Thymus (tissue), 11 donors: Measurements from ENCODE around the gene ATP2B2. TPM values are rescaled to one million over a fixed set of nuclear protein-coding genes. Genes with fewer than 3 reads are reported as not detected.

Experiments
- DNase-seq, 9 donors: peaks; one replicate each; pipeline ENCODE4 v3.0.0-alpha.2; 2013; ENCODE audit warnings: low spot score in 9 of 9, low read depth in 6 of 9, missing footprints in 1 of 9
- H3K27ac ChIP-seq, 2 donors: one replicate each; pipeline ENCODE4 v1.5.1; 2013; ENCODE audit warnings: control low read depth in 1 of 2, low read depth in 1 of 2, low read length in 1 of 2, mild to moderate bottlenecking in 1 of 2, moderate library complexity in 1 of 2
- H3K27me3 ChIP-seq, 2 donors: one replicate each; pipeline ENCODE4 v1.5.1; 2013; ENCODE audit warnings: low read length in 1 of 2; ENCODE audit not compliant: control insufficient read depth in 2 of 2, insufficient read depth in 1 of 2
- H3K36me3 ChIP-seq, 2 donors: one replicate each; pipeline ENCODE4 v1.5.1; 2013; ENCODE audit warnings: low read length in 1 of 2, mild to moderate bottlenecking in 1 of 2, moderate library complexity in 1 of 2; ENCODE audit not compliant: control insufficient read depth in 2 of 2, insufficient read depth in 2 of 2
- H3K4me1 ChIP-seq, 2 donors: one replicate each; pipeline ENCODE4 v1.5.1; 2013; ENCODE audit warnings: low read length in 2 of 2; ENCODE audit not compliant: control insufficient read depth in 2 of 2, insufficient read depth in 2 of 2
- H3K4me3 ChIP-seq, 2 donors: one replicate each; pipeline ENCODE4 v1.5.1; 2013; ENCODE audit warnings: low read length in 2 of 2, control low read depth in 1 of 2, mild to moderate bottlenecking in 1 of 2
- H3K9me3 ChIP-seq, 2 donors: one replicate each; pipeline ENCODE4 v1.5.1; 2013; ENCODE audit warnings: low read length in 1 of 2, mild to moderate bottlenecking in 1 of 2; ENCODE audit not compliant: control insufficient read depth in 2 of 2, insufficient read depth in 1 of 2
- WGBS: extraction: QIAGEN DNeasy Blood & Tissue Kit; methylation state at CpG from one replicate; pipeline ENCODE4 v1.1.7; 2013; 5-methylcytosine and 5-hydroxymethylcytosine counted together
- polyA plus RNA-seq: library from polyadenylated mRNA; stranded (reverse); fragments of 200-250 nt; gene quantifications from one replicate; pipeline ENCODE4 v1.2.3, GENCODE V29; 2013
- total RNA-seq: library from RNA; stranded (reverse); fragments of 120-200 nt; gene quantifications from one replicate; pipeline ENCODE4 v1.2.4, GENCODE V29; 2013
- donor health status: healthy.

ATP2B2 gene
- total and polyA plus RNA-seq, 2 donors, result 0.19 to 0.34 TPM

DNA sequence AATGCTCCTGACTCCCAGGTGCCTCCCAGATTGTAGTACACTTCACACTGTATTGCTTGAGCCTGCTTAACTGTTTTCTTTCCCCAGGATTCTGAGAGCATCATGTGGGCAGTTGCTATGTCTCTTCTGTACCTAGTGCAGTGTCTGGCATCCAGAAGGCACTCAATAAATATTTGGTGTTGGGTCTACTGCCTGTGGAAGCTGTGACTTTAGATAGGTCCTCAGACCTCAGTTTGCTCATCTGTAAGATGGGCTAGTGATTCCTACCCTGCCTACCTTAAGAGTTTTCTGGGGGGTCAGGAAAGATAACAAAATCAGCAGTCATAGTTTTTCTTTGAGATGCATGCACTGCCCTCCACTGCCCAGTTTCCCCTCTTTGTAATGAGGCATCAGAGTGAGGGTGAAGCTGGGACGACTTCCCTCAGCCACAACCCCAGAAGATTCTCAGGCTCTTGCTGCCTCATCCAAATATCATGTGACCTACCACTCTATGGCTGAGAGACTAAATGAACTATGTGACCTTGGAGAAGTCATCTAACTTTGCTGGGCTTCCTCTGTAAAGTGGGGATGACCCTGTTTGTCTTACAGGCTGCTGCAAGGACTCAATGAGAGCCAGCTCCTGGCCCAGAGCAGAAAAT is 50.4 kb downstream of the ATP2B2 start:
- H3K4me3 ChIP-seq, result no peak overlapping the region
- peaks cover 0 to 2% of the 10 kb centered on the region in 2 donors for H3K9me3 ChIP-seq
- no peaks in the 10 kb centered on the region for H3K36me3 ChIP-seq
- WGBS, result 0% methylated on average over 1 of the region's 1 CpG
- no peak for DNase-seq
- no peaks in the 10 kb centered on the region for H3K4me1 ChIP-seq
- no peak overlapping the region for H3K27ac ChIP-seq
- peaks cover 0 to 8% of the 10 kb centered on the region in 2 donors for H3K27me3 ChIP-seq

DNA sequence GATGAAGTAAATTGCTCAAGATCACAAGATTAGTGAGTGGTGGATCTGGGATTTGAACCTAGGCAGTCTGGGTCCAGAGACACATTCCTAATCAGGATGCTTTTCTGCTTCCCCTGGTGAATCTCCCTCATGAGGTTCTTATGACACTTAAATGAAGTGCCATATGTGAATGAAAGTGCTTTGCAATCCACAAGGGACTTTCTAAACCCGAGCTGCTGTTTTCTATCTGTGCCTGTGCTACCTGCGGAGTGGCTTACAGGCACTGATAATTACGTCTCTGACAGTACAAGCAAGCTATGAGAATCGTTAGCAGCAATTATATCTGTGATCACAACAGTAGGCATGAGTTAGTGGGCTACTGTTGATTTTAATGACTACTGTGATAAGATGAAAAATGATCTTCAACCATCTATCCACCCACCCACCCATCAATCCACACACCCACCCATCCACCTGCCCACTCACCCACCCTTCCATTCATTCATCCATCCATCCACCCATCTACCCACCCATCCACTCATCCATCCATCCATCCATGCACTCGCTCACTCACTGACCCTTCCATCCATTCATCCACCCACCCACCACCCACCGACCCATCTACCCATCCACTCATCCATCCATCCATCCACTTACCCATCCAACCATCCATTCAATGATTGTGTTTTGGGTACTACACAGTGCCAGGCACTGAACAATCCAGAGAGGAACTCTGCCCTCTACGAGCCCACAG is 51.8 kb downstream of the ATP2B2 start:
- H3K9me3 ChIP-seq, result no peaks in the 10 kb centered on the region
- H3K36me3 ChIP-seq, result no peaks in the 10 kb centered on the region
- WGBS, result 70% methylated on average over 7 of the region's 7 CpGs
- H3K4me1 ChIP-seq, result no peaks in the 10 kb centered on the region
- DNase-seq, result no peak
- no peak overlapping the region for H3K27ac ChIP-seq
- peaks cover 0 to 10% of the 10 kb centered on the region in 2 donors for H3K27me3 ChIP-seq
- H3K4me3 ChIP-seq, result no peak overlapping the region

DNA sequence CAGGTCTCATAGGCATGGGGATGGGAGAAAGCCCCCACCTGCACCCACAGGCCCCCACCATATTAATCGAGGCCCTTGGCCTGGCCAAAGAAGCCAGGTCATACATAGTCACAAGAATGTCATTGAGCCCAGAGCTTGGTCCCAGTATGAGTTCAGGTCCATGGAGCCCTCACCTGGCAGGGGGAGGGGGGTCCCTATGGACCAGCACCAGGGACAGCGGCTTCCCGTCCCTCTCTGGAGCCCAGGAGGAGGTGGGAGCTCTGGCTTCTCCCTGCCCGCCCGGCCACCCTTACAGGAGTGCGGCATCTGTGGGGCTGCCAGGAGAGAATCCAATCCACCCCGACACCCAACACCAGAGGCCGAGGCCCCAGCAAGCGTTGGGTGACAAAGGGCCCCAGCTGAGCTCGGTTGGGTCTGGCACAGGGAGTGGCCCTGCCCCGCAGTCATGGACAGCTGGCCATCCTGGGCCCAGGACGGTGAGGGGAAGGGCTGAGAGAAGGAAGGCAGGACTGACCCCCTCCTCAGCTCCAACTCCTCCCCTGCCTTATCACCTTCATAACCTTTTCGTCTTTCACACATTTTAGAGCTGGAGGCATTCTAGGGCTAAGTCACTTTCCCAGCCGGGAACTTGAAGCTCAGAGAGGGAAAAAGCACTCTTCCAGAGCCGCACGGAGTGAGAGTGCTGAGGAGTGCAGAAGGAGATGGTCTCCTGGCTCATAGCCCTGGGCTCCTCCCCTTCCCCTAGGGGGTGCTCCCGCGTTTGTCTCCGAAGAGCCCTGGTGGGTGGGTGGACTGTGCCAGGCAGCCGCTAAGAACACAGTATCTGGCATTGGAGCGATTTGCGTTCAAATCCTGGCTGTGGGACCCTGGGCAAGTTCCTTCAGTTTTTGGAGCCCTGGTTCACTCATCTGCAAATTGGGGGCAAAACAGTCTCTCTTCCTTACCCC is 54.6 kb downstream of the ATP2B2 start:
- Histone ChIP-seq H3K4me1 (no peaks in the 10 kb centered on the region), H3K27me3 (peaks cover 0 to 15% of the 10 kb centered on the region in 2 donors), H3K36me3 (no peaks in the 10 kb centered on the region), H3K27ac (no peak overlapping the region), H3K4me3 (no peak overlapping the region), H3K9me3 (no peaks in the 10 kb centered on the region)
- DNase-seq, result no peak
- 61% methylated on average over 22 of the region's 22 CpGs for WGBS

GRCh38 chr3:10449436-10449835 is 56.0 kb downstream of the ATP2B2 start:
- no peaks in the 10 kb centered on the region for H3K36me3 ChIP-seq
- H3K9me3 ChIP-seq, result no peaks in the 10 kb centered on the region
- no peak overlapping the region for H3K4me3 ChIP-seq
- 95% methylated on average over 18 of the region's 18 CpGs for WGBS
- no peak for DNase-seq
- H3K27me3 ChIP-seq, result peaks cover 0 to 19% of the 10 kb centered on the region in 2 donors
- H3K4me1 ChIP-seq, result peaks cover 0 to 5% of the 10 kb centered on the region in 2 donors
- no peak overlapping the region for H3K27ac ChIP-seq

GRCh38 chr3:10448544-10448943 is 56.8 kb downstream of the ATP2B2 start:
- H3K27me3 ChIP-seq, result peaks cover 0 to 22% of the 10 kb centered on the region in 2 donors

DNA sequence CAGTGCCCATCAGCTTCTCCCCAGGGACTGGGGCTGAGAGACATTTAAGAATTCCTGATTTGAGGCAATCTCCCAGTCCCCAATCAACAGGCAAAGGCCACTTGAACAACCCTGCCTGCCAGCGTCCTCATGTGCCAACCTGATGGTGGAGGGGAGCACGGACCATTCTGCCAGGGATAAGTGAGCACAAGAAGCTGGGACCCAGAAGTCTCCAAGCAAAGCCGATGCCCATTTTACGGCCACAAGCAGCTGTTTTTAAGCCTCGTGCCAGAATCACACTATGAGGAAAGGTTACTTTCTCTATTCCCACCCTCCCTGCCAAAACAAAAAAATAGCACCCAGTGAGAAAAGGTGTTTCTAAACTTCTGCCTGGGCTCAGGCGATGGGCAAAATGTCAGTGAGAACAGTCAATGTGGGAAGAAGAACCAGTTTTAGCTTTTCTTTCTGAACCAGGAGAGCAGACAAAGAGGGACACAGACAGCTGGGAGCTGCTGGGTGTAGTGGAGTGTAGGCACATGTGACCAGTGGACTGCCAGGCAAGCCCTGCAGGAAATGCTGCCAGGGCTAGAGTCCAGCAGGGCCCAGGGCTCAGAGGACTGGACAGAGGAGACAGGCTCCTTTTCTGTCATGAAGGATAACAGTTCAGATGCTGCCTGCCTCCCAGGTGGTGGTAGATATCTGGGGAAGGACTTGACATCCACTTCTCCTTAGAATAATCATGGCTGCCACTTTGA is 57.7 kb downstream of the ATP2B2 start:
- Histone ChIP-seq H3K27ac (no peak overlapping the region), H3K9me3 (no peaks in the 10 kb centered on the region), H3K4me1 (peaks cover 0 to 8% of the 10 kb centered on the region in 2 donors), H3K36me3 (no peaks in the 10 kb centered on the region), H3K27me3 (peaks cover 0 to 22% of the 10 kb centered on the region in 2 donors), H3K4me3 (no peak overlapping the region)
- 80% methylated on average over 6 of the region's 6 CpGs for WGBS
- no peak for DNase-seq

More at GRCh38 chr3:10448544-10448943, 56.8 kb downstream of the ATP2B2 start:
- WGBS, result 89% methylated on average over 3 of the region's 3 CpGs
- Histone ChIP-seq H3K27ac (no peak overlapping the region), H3K36me3 (no peaks in the 10 kb centered on the region), H3K9me3 (no peaks in the 10 kb centered on the region), H3K4me1 (peaks cover 0 to 8% of the 10 kb centered on the region in 2 donors), H3K4me3 (no peak overlapping the region)
- no peak for DNase-seq

DNA sequence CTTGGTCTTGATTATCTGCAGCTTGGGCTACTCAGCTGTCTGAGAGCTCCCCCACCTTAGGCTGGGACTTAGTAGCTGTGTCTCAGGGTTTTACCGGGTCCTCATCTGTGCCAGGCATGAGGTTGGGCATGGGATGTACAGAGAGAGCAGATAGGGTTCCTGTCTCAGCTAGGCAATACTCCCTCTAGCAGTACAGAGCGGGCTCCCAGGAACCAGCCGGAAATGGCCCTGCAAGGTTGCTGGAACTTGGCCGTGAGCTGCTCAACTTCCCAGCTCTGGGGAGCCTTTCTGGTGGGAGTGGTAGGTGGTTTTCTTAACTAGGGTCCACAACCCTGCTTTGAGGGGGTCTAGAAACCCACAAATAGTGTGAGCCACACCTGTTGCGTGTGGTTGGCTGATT is 58.3 kb downstream of the ATP2B2 start:
- H3K9me3 ChIP-seq, result no peaks in the 10 kb centered on the region
- 93% methylated on average over 5 of the region's 5 CpGs for WGBS
- H3K4me3 ChIP-seq, result no peak overlapping the region
- no peaks in the 10 kb centered on the region for H3K36me3 ChIP-seq
- H3K4me1 ChIP-seq, result peaks cover 0 to 8% of the 10 kb centered on the region in 2 donors
- H3K27ac ChIP-seq, result no peak overlapping the region
- peaks cover 0 to 22% of the 10 kb centered on the region in 2 donors for H3K27me3 ChIP-seq
- DNase-seq, result no peak

DNA sequence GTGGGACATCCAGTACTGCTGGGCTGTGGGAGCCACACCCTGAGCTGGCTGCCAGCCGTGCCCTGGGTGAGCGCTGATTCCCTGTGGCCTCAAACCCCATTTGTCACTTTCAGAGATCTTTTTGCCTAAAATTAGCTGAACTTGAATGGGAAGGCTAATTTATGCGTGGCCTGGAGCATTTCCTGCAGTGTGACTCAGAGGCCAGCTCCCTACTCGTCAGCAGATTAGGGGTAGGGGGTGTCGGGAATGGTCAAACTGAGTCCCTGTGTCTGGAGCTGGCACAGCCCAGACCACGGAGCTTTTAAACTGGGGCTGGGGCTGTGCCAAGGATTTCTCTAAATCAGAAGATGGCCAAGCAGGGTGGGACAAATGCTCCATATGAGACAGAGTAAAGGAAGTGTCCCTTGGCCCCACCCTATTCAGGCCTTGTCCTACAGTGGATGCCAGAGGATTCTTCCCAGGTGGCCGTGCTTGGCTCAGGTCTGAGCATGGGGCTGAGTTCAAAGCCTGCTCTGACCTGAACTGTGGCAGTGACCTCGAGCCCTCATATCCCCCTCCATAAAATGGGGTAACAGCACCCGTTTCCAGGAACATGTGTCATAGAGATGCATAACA is 59.7 kb downstream of the ATP2B2 start:
- no peak overlapping the region for H3K4me3 ChIP-seq
- no peaks in the 10 kb centered on the region for H3K36me3 ChIP-seq
- 75% methylated on average over 9 of the region's 9 CpGs for WGBS
- DNase-seq, result no peak
- H3K9me3 ChIP-seq, result no peaks in the 10 kb centered on the region
- H3K27ac ChIP-seq, result no peak overlapping the region
- peaks cover 0 to 8% of the 10 kb centered on the region in 2 donors for H3K4me1 ChIP-seq
- peaks cover 0 to 17% of the 10 kb centered on the region in 2 donors for H3K27me3 ChIP-seq
